Amniotic epithelial cell (primary cell): ENCODE measurements around the gene RPA3.

ENCODE experiments used
- DNase-seq: peaks from one replicate; pipeline ENCODE4 v3.0.0-alpha.2; 2010; ENCODE audit warnings: low read depth

Gene RPA3

DNA sequence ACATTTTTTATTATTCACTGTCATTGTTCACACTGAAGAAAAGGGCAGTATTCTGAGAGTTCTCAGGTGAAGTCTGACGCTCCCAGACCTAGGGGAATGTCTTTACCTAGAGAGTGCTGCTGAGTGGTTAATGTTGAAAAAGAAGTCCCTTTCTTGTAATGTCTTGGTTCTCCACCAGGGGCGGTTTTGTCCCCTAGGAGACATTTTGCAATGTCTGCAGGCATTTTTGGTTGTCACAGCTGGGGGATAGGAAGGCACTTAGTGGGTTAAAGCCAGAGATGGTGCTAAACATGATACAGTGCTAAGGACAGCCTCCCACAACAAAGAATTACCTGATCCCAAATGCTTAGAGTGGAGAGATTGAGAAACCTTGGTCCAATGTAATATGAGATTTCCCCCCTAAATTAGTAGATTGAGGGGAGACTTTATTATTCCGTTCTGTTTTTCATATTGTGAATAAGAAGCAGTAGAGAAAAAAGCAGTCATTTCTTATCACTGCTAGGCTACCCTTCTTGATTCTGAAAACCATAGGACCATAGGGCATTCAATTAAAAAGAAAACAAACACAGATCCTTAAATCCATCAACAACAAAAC, 64.7 kb downstream of the RPA3 start:
- no peak for DNase-seq

DNA sequence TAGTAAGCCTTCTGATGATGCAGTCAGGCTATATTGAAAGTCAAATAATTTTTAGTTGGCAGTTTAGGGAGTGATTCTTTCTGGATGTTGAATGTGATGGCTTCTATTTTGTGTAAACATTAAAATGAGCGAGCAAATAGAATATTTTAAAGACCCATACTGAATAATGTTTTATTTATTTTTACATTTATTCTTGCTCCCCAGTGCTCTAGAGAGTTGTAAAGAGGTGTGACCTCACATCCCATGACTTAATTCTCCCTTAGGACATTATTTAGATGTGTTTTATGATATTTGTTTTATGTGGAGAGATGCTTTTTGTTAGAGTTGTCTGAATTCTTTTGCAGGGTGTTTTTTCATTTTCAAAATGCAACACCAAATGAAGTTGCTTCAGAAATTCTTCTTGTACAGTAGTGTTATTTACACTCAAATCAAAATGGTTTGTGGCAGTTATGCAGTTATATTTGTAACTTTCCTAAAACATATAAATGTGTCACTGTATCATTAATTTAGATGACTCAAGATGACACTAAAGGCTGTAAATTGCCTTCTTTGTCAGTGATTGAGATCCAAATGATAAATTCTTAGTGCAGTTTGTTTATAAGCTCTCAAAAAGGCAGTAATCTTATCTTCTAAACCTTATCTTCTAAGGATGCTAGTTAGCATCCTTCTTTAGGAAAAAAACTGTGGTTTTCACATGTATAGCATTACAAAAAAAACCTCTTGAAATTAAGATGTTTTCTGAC, 65.4 kb downstream of the RPA3 start:
- no peak for DNase-seq

DNA sequence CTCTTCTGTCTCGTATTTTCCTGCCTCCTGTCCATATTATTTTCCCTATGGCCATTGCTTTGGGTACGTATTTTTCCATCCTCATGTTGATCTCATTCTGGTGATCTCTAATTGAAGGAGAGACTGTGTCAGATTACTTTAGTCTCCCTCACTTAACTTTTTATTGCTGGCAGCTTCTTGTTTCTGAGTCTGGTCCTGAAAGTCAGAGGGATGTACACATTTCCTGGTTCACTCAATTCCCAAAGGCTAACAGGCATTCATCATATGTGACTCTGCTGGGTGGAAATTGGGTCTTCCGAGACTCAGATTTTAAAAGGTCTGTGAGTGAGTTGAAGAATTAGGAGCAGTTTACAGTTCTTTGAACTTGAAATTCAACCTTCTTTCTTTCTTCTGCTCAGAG, 66.9 kb downstream of the RPA3 start:
- DNase-seq: no peak

DNA sequence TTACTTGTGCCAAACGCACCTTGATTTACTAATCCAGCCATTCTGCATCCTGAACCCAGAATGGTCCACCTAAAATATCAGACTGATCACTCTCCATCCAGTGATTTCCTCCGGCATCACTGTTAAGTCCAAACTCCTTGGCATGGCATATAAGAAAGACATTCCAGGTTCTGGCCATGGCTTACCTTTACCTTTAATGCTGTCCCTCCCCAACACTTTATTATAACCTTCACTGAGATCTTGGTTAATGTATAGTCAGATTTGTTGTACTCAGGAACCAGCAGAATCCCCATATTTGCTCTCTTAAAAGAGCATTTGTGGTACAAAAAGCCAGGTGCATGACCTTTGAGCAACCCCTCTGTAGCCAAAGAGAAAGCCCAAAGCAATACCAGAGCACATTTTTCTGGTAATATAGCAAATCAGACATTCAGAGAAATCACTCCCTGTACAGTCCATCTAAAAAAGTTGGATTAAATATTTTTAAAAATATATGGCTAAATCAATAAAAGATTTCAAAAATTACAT, 67.7 kb downstream of the RPA3 start:
- DNase-seq: no peak

DNA sequence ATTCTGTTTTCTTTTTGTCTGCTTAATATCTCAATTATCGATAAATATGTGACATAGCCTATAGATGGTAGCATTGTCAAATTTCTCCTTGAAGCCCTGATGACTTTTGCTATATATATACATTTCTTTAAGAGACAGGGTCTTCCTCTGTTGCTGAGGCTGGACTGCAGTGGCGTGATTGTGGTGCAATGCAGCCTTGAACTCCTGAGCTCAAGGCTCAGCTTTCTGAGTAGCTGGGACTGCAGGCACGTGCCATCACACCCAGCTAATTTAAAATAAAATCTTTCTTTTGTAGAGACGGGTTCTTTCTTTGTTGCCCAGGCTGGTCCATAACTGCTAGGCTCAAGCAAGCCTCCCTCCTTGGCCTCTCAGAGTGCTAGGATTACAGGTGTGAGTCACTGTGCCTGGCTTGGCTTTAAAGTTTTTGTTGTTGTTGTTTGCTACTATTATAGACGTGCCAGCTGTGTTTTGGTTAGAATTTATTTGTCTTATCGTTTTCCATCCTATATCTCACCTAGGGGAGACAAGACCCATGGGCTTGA, 70.8 kb downstream of the RPA3 start:
- no peak for DNase-seq

DNA sequence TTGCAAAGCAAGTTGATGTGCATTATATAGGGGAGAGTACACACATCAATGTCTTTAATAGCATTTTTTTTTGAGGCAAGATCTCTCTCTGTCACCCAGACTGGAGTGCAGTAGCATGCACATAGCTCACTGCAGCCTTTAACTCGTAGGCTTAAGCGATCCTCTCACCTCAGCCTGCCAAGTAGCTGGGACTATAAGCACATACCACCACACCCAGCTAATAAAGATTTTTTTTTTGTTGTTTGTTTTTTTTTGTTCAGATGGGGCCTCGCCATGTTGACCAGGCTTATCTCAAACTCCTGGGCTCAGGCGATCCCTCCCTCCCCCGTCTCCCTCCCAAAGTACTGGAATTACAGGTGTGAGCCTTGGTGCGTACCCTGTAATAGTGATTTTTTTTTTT, 76.3 kb downstream of the RPA3 start:
- no peak for DNase-seq

DNA sequence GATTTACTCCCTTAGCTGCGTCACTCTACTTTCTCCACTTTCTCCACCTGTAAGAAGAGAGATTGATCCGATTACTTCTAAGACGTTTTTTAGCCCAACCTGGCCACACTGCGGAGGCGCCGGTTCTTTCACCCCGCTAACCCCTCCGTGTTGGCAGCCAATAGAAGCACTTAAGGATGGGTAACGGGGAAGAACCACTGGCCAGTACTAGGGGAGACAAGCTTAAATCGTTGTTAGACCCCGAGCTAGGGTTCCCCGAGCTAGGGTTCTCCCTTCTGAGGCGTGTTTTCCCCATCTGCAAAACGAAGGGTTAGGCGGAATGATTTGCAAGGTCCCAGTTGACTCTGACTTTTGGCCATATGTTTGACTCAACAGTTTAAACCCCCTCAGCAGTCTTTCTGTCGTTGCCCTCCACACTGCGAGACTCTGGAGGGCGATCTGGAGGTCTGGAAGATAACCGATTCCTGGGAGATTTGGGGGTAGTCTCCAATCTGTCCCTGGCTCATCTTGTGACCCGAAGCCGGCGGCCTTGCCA, 77.2 kb downstream of the RPA3 start:
- no peak for DNase-seq

DNA sequence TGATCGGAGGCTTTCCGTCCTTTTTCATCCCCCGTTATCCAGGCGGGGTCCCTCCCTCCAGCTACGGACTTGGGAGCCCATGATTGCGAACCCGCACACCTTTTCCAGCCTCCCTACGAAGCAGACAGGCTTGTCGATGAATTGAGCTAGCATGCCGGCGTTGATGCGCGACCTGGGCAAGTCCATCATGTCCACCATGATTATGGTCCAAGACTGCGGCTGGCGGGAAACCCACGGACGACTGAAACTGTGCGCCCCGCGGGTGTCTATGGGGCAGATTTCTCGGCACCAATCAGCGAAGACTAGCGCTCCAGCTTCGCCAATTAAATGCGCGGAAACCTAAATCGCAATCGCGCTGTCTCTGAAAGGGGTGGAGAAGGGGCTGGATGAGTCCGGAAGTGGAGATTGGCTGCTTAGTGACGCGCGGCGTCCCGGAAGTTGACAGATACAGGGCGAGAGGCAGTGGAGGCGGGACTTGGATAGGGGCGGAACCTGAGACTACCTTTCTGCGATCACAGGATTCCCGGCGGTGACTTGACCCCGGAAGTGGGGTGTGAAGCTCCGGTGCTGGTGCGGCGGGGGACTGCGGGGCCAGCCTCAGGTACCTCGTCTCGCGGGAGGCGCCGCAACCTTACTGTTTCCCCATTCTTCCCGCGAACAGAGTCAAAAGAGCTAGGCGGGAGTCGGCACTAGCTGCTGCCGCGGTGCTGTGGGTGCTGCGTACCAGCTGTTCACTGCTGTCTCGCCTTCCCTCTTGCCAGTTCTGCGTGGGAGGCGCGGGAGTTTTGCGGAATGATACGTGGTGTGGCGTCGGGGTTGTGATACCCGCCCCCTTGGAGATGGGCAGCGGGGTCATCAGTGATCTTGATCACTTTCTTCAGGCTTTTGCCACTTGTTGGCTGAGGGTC, 77.9 kb downstream of the RPA3 start, which contains the start of gene UMAD1:
TSS of gene UMAD1 (plus strand) at position 532 of the 908 bp plus-strand sequence. CDS start 32,620 bp downstream, outside the sequence.
- peak; percentile 99 for DNase-seq

DNA sequence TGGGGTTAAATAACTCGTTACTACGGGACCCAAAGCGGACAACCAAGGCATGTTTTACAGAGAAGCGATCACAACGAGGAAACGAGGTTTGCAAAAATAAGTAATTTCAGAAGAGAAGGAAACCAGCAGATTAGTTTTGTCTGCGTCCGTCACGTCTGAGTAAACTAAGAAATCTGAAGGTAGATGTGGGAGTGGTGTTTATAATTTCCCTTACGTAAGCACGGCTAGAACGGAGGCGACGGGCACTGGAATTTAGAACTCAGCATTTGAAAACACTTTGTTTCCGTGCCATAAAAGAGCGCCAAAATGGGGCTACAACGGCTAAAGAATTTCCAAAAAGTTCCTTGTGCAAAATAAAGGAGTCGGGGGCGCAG, 78.6 kb downstream of the RPA3 start:
- peak; percentile 21 for DNase-seq

DNA sequence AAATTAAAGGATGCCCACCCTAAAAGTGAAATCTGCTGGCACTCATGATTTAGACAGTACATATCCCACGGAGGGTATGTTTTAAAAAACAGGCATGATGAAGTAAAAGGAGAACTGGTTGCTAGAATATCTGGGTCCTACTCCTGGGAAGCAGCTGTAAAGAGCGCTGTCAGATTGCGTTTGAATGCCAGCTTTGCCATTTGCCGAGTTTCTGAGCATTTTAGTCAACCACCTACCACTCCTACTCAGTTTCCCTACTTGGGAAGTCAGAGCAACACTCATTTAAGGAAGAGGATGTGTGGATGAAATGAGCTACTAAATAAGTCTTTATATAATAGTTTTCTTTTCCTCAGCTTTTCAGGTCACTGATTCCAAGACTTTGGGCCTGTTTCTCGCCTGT, 79.0 kb downstream of the RPA3 start:
- no peak for DNase-seq

DNA sequence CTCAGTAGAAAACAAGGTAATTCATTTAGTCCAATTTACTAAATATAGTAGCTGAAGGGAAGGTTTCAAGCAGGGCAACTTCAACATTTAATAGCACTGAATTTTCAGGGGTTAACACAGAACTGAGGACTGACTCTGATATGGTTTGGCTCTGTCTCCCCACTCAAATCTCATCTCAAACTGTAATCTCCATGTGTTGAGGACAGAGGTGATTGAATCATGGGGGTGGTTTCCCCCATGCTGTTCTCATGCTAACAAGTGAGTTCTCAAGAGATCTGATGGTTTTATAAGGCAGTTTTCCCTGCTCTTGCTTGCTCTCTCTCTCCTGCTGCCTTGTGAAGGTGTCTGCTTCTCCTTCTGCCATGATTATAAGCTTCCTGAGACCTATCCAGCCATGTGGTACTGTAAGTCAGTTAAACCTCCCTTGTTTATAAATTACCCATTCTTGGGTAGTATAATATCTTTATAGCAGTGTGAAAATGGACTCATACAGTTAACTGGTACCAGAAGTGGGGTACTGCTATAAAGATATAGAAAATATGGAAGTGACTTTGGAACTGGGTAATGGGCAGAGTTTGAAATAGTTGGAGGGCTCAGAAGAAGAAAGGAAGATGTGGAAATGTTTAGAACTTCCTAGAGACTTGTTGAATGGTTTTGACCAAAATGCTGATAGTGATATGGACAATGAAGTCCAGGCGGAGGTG, 87.6 kb downstream of the RPA3 start:
- DNase-seq: no peak

DNA sequence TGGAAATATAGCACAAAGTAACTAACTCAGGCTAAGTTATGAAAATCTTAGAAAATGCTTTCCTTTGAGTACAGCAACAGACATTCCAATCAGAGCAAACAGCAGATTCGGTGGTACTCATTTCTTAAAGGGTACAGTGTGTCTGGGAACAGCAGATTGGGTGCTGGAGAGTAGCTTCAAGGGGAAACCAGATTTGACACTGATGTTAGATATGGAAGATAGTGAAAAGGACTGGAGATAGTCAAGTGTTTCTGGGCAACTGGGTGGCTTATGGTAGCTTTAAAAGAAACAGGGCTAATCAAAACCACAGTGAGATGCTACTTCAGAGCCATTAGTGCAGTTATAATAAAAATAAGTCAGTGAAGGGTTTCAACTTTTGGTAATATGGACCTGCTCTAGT, 89.9 kb downstream of the RPA3 start:
- no peak for DNase-seq

DNA sequence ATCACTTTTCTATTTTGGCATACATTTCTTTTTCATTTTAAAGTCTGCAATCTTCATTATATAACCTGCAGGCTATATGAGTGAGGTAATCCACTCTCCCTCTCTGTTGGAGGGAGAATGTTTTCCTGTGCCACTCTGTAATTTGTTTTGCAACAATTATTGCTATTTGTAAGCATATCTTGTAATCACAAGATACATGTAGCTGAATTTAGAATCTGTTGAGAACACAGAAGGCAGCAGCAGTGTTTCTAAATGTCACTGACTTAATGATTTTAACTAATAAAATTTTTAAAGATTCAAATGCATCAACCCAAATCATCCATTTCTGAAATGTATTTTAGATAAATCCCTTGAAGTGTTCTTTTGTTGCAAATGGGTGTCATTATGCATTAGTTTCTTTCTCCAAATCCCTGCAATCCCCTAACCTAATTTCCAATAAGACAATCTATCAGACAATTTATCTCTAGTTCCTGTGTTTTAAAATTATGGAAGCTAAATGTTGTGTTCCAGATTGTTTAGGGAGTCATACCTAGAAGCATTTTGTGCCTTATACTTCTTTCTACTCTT, 97.7 kb downstream of the RPA3 start:
- DNase-seq: no peak

DNA sequence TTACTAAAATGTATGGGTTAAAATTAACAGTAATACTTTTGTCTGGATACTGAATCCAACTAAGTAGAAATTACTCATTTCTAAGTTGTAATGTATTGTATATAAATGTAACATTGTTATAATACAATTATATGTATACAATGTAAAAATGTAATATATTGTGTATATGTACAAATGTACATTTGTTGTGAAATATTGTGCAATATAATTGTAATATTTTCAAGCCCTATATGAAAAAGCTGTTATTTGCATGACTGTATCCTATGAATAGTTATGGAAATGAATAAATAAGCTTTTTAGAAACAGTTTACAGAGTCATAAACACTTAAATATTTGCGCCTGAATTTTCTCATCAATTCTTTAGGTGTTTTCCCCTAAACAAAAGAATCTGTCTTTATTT, 98.2 kb downstream of the RPA3 start:
- no peak for DNase-seq

DNA sequence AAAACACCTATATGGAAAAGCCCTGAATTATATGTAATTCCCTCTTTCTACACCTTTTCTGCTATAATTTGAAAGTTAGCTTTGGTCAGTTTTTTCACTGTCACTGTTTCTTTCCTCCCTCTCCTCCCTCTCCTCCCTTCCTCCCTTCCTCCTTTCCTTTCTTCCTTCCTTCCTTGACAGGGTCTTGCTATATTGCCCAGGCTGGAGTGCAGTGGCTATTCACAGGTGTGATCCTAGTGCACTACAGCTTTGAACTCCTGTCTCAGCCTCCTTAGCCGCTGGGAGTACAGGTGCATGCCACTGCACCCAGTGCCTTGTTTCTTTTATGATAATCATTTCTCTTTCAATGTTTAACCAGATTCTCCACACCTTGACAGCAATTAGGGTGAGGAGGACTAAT, 100.0 kb downstream of the RPA3 start:
- no peak for DNase-seq

DNA sequence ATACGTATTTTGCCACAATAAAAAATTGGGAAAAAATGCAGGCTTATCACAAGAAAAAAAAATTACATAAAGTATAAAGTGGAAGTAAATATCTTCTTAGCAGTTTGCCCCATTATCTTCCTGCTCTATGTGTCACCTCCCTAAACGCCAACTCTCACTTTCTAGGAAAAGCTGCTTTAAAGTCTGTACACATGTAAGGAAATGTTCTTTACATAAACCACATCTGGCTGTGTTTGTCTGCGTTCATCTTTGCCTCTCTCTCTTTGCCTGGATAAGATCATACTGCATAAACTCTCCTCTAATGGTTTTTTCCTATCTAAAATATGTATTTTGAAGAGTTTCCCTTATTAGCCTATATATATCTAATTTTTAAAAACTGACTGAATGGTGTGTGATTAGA, 100.9 kb downstream of the RPA3 start:
- no peak for DNase-seq

DNA sequence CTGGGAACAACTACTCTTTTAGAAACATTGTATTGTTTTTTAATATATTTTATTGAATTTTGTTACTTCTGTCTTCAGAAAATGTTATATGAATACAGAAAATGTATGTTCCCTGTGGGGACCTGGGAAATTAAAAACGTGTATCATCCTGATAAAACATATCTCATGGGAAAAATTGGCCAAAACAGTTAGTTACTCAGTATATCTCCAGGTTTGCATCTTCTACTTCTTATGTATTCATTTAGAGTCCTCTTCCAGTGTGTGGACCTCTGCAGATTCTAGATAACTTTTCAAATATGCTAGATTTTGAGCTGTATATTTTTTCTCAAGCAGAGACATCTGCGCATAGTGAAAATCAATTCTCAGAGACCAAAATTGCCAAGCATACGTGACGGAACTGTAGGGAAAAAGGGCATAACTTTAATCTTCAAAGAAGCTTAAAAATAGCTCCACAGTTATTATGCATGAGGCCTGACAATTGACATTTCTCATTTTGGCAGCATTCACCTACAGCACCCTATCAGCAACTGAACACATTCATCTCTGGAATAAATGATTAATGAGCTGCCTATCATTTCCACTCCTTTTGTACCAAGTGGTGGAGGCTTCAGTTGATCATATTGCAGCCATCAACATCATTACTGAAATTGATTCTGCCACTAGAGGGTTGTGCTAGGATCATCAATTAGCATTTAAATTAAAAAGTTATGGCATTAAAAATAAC, 104.2 kb downstream of the RPA3 start:
- DNase-seq: no peak

DNA sequence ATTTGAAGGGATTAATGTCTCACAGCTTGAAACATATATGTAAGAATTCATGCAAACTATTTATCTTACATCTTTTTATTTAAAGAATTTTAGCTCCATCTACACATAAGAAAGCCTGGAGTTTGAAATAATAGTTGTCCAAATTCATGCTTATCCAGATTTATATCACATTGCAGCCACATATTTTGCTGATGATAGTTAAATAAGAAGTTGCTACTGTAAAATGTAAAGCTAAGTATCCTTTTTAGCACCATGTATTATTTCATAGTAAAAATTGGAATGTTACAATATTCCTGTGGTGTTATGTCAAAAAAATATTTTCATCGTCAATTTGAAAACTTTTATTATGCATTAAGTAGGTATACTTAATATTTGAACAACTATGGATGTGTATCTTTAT, 105.2 kb downstream of the RPA3 start:
- DNase-seq: no peak

DNA sequence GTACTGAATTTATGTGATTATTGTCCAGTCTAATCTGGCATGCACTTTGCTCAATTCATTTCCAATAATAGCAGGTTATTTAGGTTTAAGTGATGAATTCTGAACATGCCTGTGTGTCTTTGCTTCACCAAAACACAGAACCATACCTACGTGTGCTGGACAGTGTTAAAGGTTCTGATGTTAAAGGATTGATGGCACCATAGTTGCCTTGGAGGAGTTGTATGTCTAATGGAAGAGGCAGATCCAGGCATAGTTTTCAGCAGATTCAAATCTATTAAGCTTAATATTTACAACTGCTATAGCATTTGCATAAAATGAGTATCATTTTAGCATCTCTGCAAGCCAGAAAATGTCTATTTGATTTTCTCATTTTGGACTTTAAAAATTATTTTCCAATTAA, 105.9 kb downstream of the RPA3 start:
- DNase-seq: no peak

DNA sequence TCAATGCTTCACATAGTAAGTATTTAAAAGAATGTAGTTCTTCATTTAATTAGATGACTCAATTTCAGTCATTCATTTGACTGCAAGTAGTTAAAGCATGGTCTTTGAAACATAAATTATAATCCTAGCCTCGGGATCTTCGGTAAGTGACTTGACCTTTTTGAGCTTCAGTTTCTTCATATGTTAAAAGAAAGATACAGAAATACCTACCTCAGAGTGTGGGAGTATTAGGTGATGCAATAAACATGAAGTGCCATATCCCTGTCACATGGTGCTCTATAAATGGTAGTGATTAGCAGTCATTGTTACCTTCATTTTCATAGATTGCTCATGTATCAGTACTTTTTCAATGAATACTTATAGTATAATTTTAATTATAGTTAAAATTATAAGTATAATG, 109.1 kb downstream of the RPA3 start:
- no peak for DNase-seq

DNA sequence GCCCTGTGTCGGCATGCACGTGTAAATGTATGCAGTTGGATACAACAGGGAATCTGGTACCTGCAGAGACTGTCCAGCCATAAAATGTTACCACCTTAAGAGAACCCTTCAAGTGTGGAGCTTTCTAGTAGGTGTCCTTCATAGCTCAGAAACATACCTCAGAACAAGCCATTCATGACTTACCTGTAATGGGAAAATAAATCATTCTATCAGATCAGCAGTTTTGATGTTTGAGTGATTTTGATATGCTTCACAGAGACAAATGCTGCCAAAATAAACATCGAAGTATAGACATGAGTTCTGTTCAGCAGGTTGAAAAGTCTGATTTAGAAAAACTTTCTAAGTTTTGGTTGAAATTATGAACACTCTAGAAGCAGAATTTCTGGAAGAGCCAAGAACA, 111.4 kb downstream of the RPA3 start:
- DNase-seq: no peak
